DND-41 (cell line): ENCODE data around the gene UGP2.

Experiments used
- CTCF ChIP-seq: IDR thresholded peaks from 2 replicates; pipeline ENCODE4 v1.5.1; 2012; ENCODE audit warnings: borderline replicate concordance, low read length, moderate library complexity, mild to moderate bottlenecking; ENCODE audit not compliant: poor library complexity, severe bottlenecking; ENCODE audit errors: extremely low read depth
- EZH2 ChIP-seq: IDR thresholded peaks from 3 replicates; pipeline ENCODE4 v1.6.1; 2012; ENCODE audit warnings: borderline replicate concordance, low read depth, mild to moderate bottlenecking, moderate library complexity, low read length, inconsistent platforms; ENCODE audit not compliant: severe bottlenecking

- TF ChIP-seq CTCF: no peak
- TF ChIP-seq EZH2: no peak
Measured at GRCh38 chr2:63820969-63821368, 20.7 kb upstream of the UGP2 start.
